SK-N-SH treated with all-trans-retinoic acid at 6 μM for 48 hours (cell line): ENCODE results near the gene NRIP1.
"Not testable (repeated sequence)": the region's sequence is repeated elsewhere in the genome, so short reads cannot be mapped to it uniquely, and the experiment has no call there.

Experiments
- ATAC-seq: fragments of 200-7000 bp; cut with Tn5 transposase; 3 replicates; pipeline ENCODE4 v1.9.1; 2020; ENCODE audit warnings: mild to moderate bottlenecking, moderate library complexity
- ARNTL ChIP-seq: fragments of 450-650 bp; formaldehyde crosslinking; IDR thresholded peaks from 2 replicates; pipeline ENCODE4 v1.5.0; 2020; ENCODE audit warnings: low read depth, mild to moderate bottlenecking, moderate library complexity, borderline replicate concordance
- BACH2 ChIP-seq: fragments of 250-450 bp; sonication (Bioruptor Pico); IDR thresholded peaks from 2 replicates; pipeline ENCODE4 v1.9.0; 2021; ENCODE audit warnings: mild to moderate bottlenecking, borderline replicate concordance
- CSDC2 ChIP-seq: fragments of 250-450 bp; sonication (Bioruptor Pico); IDR thresholded peaks from 2 replicates; pipeline ENCODE4 v1.5.0; 2020; ENCODE audit warnings: mild to moderate bottlenecking, moderate library complexity
- CSRNP3 ChIP-seq: fragments of 250-450 bp; sonication (Bioruptor Pico); IDR thresholded peaks from 2 replicates; pipeline ENCODE4 v1.5.1; 2021; ENCODE audit warnings: mild to moderate bottlenecking, moderate library complexity
- GLIS3 ChIP-seq: fragments of 250-450 bp; sonication (Bioruptor Pico); IDR thresholded peaks from 2 replicates; pipeline ENCODE4 v1.5.0; 2020; ENCODE audit warnings: mild to moderate bottlenecking, moderate library complexity
- ISL1 ChIP-seq: fragments of 250-450 bp; sonication (Bioruptor Pico); IDR thresholded peaks from 2 replicates; pipeline ENCODE4 v2.1.2; 2022; ENCODE audit warnings: mild to moderate bottlenecking, moderate library complexity
- OSR1 ChIP-seq: fragments of 250-450 bp; sonication (Bioruptor Pico); IDR thresholded peaks from 2 replicates; pipeline ENCODE4 v1.8.0; 2022; ENCODE audit warnings: moderate library complexity, mild to moderate bottlenecking, inconsistent platforms
- POU6F1 ChIP-seq: fragments of 250-450 bp; sonication (Bioruptor Pico); IDR thresholded peaks from 2 replicates; pipeline ENCODE4 v1.8.0; 2021; ENCODE audit warnings: low read depth, mild to moderate bottlenecking, moderate library complexity, borderline replicate concordance
- RARB ChIP-seq: fragments of 250-450 bp; sonication (Bioruptor Pico); IDR thresholded peaks from 2 replicates; pipeline ENCODE4 v1.8.0; 2021; ENCODE audit warnings: mild to moderate bottlenecking, moderate library complexity
- SNAI2 ChIP-seq: fragments of 250-450 bp; sonication (Bioruptor Pico); IDR thresholded peaks from 2 replicates; pipeline ENCODE4 v1.5.0; 2020; ENCODE audit warnings: mild to moderate bottlenecking, moderate library complexity
- TCF4 ChIP-seq: fragments of 250-450 bp; sonication (Bioruptor Pico); IDR thresholded peaks from 2 replicates; pipeline ENCODE4 v1.8.0; 2021; ENCODE audit warnings: mild to moderate bottlenecking, moderate library complexity, borderline replicate concordance
- TOX ChIP-seq: fragments of 250-450 bp; sonication (Bioruptor Pico); IDR thresholded peaks from 2 replicates; pipeline ENCODE4 v1.8.0; 2021; ENCODE audit warnings: mild to moderate bottlenecking, moderate library complexity, borderline replicate concordance
- ZC3H10 ChIP-seq: fragments of 250-450 bp; sonication (Bioruptor Pico); IDR thresholded peaks from 2 replicates; pipeline ENCODE4 v1.5.1; 2021; ENCODE audit warnings: mild to moderate bottlenecking, moderate library complexity
- ZFP3 ChIP-seq: fragments of 250-450 bp; sonication (Bioruptor Pico); IDR thresholded peaks from 2 replicates; pipeline ENCODE4 v1.5.0; 2020; ENCODE audit warnings: mild to moderate bottlenecking, moderate library complexity
- ZFP30 ChIP-seq: fragments of 450-650 bp; formaldehyde crosslinking; IDR thresholded peaks from 2 replicates; pipeline ENCODE4 v1.5.0; 2022; ENCODE audit warnings: mild to moderate bottlenecking, moderate library complexity
- ZNF565 ChIP-seq: fragments of 450-650 bp; formaldehyde crosslinking; conservative IDR thresholded peaks from 2 replicates; pipeline ENCODE4 v1.5.0; 2020; ENCODE audit warnings: low read depth, mild to moderate bottlenecking, moderate library complexity
- ZNF8 ChIP-seq: fragments of 450-650 bp; formaldehyde crosslinking; IDR thresholded peaks from 2 replicates; pipeline ENCODE4 v1.5.0; 2020; ENCODE audit warnings: mild to moderate bottlenecking, moderate library complexity
- TF ChIP-seq, protein P1 (sequence below): fragments of 250-450 bp; sonication (Bioruptor Pico); IDR thresholded peaks from 2 replicates; pipeline ENCODE4 v1.5.0; 2020; ENCODE audit warnings: mild to moderate bottlenecking, moderate library complexity
- TF ChIP-seq, protein P2 (sequence below): fragments of 250-450 bp; sonication (Bioruptor Pico); IDR thresholded peaks from 2 replicates; pipeline ENCODE4 v1.8.0; 2020; ENCODE audit warnings: mild to moderate bottlenecking, moderate library complexity, borderline replicate concordance

NRIP1 gene

DNA sequence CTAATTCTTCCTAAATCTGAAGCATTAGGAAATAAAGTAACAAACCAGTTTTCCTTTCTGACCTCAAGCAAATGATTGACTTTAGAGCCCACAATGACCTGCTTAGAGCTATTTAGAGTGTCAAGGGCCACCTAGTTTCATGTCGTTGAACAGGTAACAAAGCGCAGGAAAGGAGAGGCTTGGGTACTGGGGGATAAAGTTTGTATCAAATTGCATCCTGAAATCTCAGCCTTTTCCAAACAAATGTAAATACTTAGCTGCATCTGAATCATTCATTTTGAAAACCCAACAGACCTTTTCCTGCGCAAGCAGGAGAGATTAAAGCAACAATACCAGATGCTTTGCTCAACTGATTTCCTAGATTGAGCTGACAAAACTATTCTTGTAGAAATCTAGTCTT is 121.2 kb downstream of the NRIP1 start:
- TF ChIP-seq ISL1 (CRISPR knock-in tag) (no peak), GLIS3 (CRISPR knock-in tag) (no peak), ARNTL (CRISPR knock-in tag) (no peak), OSR1 (CRISPR knock-in tag) (no peak), TOX (CRISPR knock-in tag) (no peak), CSDC2 (CRISPR knock-in tag) (no peak), BACH2 (CRISPR knock-in tag) (no peak), ZNF8 (CRISPR knock-in tag) (no peak), SNAI2 (CRISPR knock-in tag) (no peak), ZFP30 (CRISPR knock-in tag) (no peak), CSRNP3 (CRISPR knock-in tag) (no peak), RARB (CRISPR knock-in tag) (no peak)
- TF ChIP-seq, protein P1, sequence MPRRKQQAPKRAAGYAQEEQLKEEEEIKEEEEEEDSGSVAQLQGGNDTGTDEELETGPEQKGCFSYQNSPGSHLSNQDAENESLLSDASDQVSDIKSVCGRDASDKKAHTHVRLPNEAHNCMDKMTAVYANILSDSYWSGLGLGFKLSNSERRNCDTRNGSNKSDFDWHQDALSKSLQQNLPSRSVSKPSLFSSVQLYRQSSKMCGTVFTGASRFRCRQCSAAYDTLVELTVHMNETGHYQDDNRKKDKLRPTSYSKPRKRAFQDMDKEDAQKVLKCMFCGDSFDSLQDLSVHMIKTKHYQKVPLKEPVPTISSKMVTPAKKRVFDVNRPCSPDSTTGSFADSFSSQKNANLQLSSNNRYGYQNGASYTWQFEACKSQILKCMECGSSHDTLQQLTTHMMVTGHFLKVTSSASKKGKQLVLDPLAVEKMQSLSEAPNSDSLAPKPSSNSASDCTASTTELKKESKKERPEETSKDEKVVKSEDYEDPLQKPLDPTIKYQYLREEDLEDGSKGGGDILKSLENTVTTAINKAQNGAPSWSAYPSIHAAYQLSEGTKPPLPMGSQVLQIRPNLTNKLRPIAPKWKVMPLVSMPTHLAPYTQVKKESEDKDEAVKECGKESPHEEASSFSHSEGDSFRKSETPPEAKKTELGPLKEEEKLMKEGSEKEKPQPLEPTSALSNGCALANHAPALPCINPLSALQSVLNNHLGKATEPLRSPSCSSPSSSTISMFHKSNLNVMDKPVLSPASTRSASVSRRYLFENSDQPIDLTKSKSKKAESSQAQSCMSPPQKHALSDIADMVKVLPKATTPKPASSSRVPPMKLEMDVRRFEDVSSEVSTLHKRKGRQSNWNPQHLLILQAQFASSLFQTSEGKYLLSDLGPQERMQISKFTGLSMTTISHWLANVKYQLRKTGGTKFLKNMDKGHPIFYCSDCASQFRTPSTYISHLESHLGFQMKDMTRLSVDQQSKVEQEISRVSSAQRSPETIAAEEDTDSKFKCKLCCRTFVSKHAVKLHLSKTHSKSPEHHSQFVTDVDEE (CRISPR knock-in tag) = no peak
- TF ChIP-seq, all 23 proteins: peak for 0
- no peak for ATAC-seq

DNA sequence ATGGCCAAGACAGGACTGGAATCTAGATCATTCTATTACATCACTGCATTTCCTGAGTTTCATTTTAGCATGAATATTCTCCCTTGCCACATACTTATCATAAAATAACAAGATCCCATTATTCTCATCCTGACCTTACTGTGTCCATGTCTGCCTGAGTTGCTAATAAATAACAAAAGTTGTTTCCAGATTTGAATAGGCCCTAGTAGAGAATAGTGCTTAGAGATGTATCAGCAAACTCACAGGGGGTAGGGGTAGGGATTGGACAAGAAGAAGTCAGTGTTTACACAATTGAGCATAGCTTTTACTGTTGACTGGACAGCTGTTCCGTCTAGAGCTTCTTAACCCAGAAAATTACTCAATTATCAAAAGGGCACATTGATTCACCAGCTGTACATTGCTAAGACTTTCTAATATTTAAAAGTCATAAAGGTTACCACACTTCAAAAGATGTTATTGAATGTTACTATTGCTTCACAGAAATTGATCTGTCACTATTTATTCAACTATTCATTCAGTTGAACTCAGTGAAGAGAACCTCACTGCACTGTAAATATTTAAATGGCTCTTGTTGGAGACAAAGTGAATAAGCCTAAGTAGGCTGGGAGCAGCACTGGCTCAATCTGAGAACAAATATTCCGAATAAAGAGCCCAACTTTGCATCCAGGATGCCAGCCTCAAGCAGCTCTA is 121.9 kb downstream of the NRIP1 start:
- TF ChIP-seq, protein P1 (CRISPR knock-in tag) = no peak
- TF ChIP-seq ISL1 (CRISPR knock-in tag) (no peak), ZNF565 (CRISPR knock-in tag) (no peak), CSDC2 (CRISPR knock-in tag) (no peak), ZC3H10 (no peak), BACH2 (CRISPR knock-in tag) (no peak), ZFP3 (CRISPR knock-in tag) (no peak), GLIS3 (CRISPR knock-in tag) (no peak), TCF4 (CRISPR knock-in tag) (no peak)
- ATAC-seq = no peak

DNA sequence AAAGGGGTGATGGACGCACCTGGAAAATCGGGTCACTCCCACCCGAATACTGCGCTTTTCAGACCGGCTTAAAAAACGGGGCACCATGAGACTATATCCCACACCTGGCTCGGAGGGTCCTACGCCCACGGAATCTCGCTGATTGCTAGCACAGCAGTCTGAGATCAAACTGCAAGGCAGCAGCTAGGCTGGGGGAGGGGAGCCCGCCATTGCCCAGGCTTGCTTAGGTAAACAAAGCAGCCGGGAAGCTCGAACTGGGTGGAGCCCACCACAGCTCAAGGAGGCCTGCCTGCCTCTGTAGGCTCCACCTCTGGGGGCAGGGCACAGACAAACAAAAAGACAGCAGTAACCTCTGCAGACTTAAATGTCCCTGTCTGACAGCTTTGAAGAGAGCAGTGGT is 137.5 kb downstream of the NRIP1 start:
- ATAC-seq = not testable (repeated sequence)

- TF ChIP-seq, protein P2, sequence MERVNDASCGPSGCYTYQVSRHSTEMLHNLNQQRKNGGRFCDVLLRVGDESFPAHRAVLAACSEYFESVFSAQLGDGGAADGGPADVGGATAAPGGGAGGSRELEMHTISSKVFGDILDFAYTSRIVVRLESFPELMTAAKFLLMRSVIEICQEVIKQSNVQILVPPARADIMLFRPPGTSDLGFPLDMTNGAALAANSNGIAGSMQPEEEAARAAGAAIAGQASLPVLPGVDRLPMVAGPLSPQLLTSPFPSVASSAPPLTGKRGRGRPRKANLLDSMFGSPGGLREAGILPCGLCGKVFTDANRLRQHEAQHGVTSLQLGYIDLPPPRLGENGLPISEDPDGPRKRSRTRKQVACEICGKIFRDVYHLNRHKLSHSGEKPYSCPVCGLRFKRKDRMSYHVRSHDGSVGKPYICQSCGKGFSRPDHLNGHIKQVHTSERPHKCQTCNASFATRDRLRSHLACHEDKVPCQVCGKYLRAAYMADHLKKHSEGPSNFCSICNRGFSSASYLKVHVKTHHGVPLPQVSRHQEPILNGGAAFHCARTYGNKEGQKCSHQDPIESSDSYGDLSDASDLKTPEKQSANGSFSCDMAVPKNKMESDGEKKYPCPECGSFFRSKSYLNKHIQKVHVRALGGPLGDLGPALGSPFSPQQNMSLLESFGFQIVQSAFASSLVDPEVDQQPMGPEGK (CRISPR knock-in tag) = no peak
- TF ChIP-seq SNAI2 (CRISPR knock-in tag) = no peak
- TF ChIP-seq CSRNP3 (CRISPR knock-in tag) = no peak
- no peak for TF ChIP-seq POU6F1 (CRISPR knock-in tag)
- TF ChIP-seq ZFP3 (CRISPR knock-in tag) = no peak
- no peak for ATAC-seq
These were observed 138.6 kb downstream of the NRIP1 start for GRCh38 chr21:14926186-14926585.
